ENCODE data around the gene SMAD6.

- TF ChIP-seq CTCF (IDR thresholded peaks at IDR 0.05) = no peak
- TF ChIP-seq POLR2A (IDR thresholded peaks at IDR 0.05) = no peak
- no peak for TF ChIP-seq EP300 (IDR thresholded peaks at IDR 0.05)
Observed at GRCh38 chr15:66730168-66731021, 28.4 kb downstream of the SMAD6 start.
